H1 (cell line): ENCODE measurements around the gene MAJIN. TPM values are rescaled to one million over a fixed set of nuclear protein-coding genes. Genes with fewer than 3 reads are reported as not detected.

Source experiments
- CTCF ChIA-PET: fragments of 300-600 bp; sonication (Branson Sonifier 250); formaldehyde crosslinking; loops from one replicate; lab custom pipeline; 2021; ENCODE audit not compliant: partially characterized antibody; lab: Charles Lee
- POLR2A ChIA-PET: fragments of 300-600 bp; sonication (Branson Sonifier 250); formaldehyde crosslinking; loops from one replicate; lab custom pipeline; 2021; ENCODE audit warnings: inconsistent platforms; ENCODE audit not compliant: partially characterized antibody; lab: Charles Lee
- DNase-seq, 2 experiments: peaks; one replicate each; pipeline versions ENCODE4 v3.0.0 to v3.0.0-alpha.2; 2010 to 2022; ENCODE audit warnings: low spot score in 2 of 2, low read depth in 1 of 2, mixed read lengths in 1 of 2
- FAIRE-seq: peaks from 2 replicates; lab custom pipeline; 2011; peaks lifted over from hg19 to GRCh38; lab: Jason Lieb, UNC
- H2AFZ ChIP-seq: 2 replicates; pipeline ENCODE4 v1.8.1; 2012; ENCODE audit warnings: low read length, inconsistent platforms
- H2AK5ac ChIP-seq: 2 replicates; pipeline ENCODE4 v1.6.1; 2013; ENCODE audit warnings: low read depth, low read length
- H2BK120ac ChIP-seq: replicated peaks from 2 replicates; pipeline ENCODE3; 2013; ENCODE audit warnings: low read depth, low read length, inconsistent platforms
- H2BK12ac ChIP-seq: 2 replicates; pipeline ENCODE4 v1.6.1; 2013; ENCODE audit warnings: low read depth, low read length
- H2BK15ac ChIP-seq: 2 replicates; pipeline ENCODE4 v1.6.1; 2013; ENCODE audit warnings: low read length
- H2BK20ac ChIP-seq: 2 replicates; pipeline ENCODE4 v1.6.1; 2013; ENCODE audit warnings: low read length
- H2BK5ac ChIP-seq: 2 replicates; pipeline ENCODE4 v1.6.1; 2013; ENCODE audit warnings: low read depth, low read length
- H3K14ac ChIP-seq: 2 replicates; pipeline ENCODE4 v1.6.1; 2013; ENCODE audit warnings: inconsistent platforms; ENCODE audit not compliant: insufficient read length
- H3K18ac ChIP-seq: 2 replicates; pipeline ENCODE4 v1.6.1; 2013; ENCODE audit warnings: low read length; ENCODE audit errors: extremely low read depth
- H3K23ac ChIP-seq: 2 replicates; pipeline ENCODE4 v1.6.1; 2013; ENCODE audit warnings: inconsistent platforms; ENCODE audit not compliant: insufficient read length
- H3K23me2 ChIP-seq: 2 replicates; pipeline ENCODE4 v1.6.1; 2013; ENCODE audit warnings: low read depth, low read length
- H3K27ac ChIP-seq: 2 replicates; pipeline ENCODE4 v1.6.1; 2011; ENCODE audit warnings: low read depth, low read length, inconsistent platforms
- H3K27me3 ChIP-seq, 4 experiments: replicated peaks in 1 of 4; 1 replicate in 1 of 4; 2 replicates in 3 of 4; pipeline versions ENCODE4 v1.6.1 to v1.8.1; 2011 to 2013; ENCODE audit warnings: low read length in 3 of 4, mild to moderate bottlenecking in 3 of 4, inconsistent platforms in 2 of 4, mixed read lengths in 2 of 4, moderate library complexity in 1 of 4; ENCODE audit not compliant: control insufficient read depth in 3 of 4, insufficient read depth in 3 of 4; ENCODE audit errors: extremely low read depth in 1 of 4
- H3K36me3 ChIP-seq, 4 experiments: 2 replicates each; pipeline versions ENCODE4 v1.6.1 to v1.8.1; 2011 to 2013; ENCODE audit warnings: mild to moderate bottlenecking in 4 of 4, low read length in 3 of 4, moderate library complexity in 2 of 4, control low read depth in 1 of 4, inconsistent platforms in 1 of 4; ENCODE audit not compliant: insufficient read depth in 4 of 4, control insufficient read depth in 2 of 4
- H3K4ac ChIP-seq: replicated peaks from 2 replicates; pipeline ENCODE3; 2013; ENCODE audit warnings: low read length, low read depth, mixed read lengths, inconsistent platforms; ENCODE audit not compliant: insufficient read length
- H3K4me1 ChIP-seq, 4 experiments: replicated peaks in 1 of 4; 1 replicate in 1 of 4; 2 replicates in 3 of 4; pipeline versions ENCODE4 v1.6.1 to v1.8.1; 2011 to 2013; ENCODE audit warnings: low read length in 3 of 4, inconsistent platforms in 2 of 4, mixed read lengths in 1 of 4; ENCODE audit not compliant: insufficient read depth in 4 of 4, control insufficient read depth in 3 of 4
- H3K4me2 ChIP-seq, 2 experiments: 2 replicates each; pipeline versions ENCODE4 v1.6.1 to v1.8.1; 2011 to 2013; ENCODE audit warnings: low read depth in 2 of 2, low read length in 2 of 2, control low read depth in 1 of 2, inconsistent platforms in 1 of 2, mild to moderate bottlenecking in 1 of 2; ENCODE audit not compliant: insufficient read depth in 1 of 2
- H3K4me3 ChIP-seq, 4 experiments: fragments of 200-600, 300-600 bp in 1 of 4; sonication (generic), shearing (Covaris generic), sonication (Bioruptor Twin) in 1 of 4; 2 replicates each; pipeline versions ENCODE4 v1.5.1 to v1.8.1; 2011 to 2016; ENCODE audit warnings: low read length in 4 of 4, low read depth in 3 of 4, control low read depth in 2 of 4, inconsistent platforms in 2 of 4, mild to moderate bottlenecking in 2 of 4, mixed read lengths in 1 of 4, moderate library complexity in 1 of 4; ENCODE audit not compliant: insufficient read depth in 2 of 4; ENCODE audit errors: extremely low read depth in 1 of 4
- H3K56ac ChIP-seq: replicated peaks from 2 replicates; pipeline ENCODE3; 2013; ENCODE audit warnings: low read depth, mild to moderate bottlenecking, mixed read lengths, low read length, inconsistent platforms; ENCODE audit not compliant: insufficient read length
- H3K79me1 ChIP-seq: 2 replicates; pipeline ENCODE4 v1.6.1; 2013; ENCODE audit warnings: low read depth, low read length, control low read depth
- H3K79me2 ChIP-seq, 2 experiments: 2 replicates each; pipeline versions ENCODE4 v1.6.1 to v1.8.1; 2012 to 2013; ENCODE audit warnings: low read length in 2 of 2, mild to moderate bottlenecking in 2 of 2, inconsistent platforms in 1 of 2; ENCODE audit not compliant: insufficient read depth in 2 of 2, control insufficient read depth in 1 of 2
- H3K9ac ChIP-seq, 4 experiments: replicated peaks in 1 of 4; 1 replicate in 1 of 4; 2 replicates in 3 of 4; pipeline versions ENCODE4 v1.6.1 to v1.8.1; 2011 to 2013; ENCODE audit warnings: low read depth in 3 of 4, low read length in 3 of 4, control low read depth in 2 of 4, mild to moderate bottlenecking in 2 of 4, moderate library complexity in 2 of 4, inconsistent platforms in 1 of 4; ENCODE audit errors: extremely low read depth in 1 of 4
- H3K9me3 ChIP-seq, 2 experiments: 2 replicates each; pipeline versions ENCODE4 v1.6.1 to v1.8.1; 2012 to 2013; ENCODE audit warnings: mild to moderate bottlenecking in 2 of 2, moderate library complexity in 2 of 2, control low read depth in 1 of 2, inconsistent platforms in 1 of 2, low read depth in 1 of 2, low read length in 1 of 2, mixed read lengths in 1 of 2; ENCODE audit not compliant: insufficient read depth in 2 of 2
- H4K20me1 ChIP-seq, 2 experiments: replicated peaks in 1 of 2; 2 replicates each; pipeline versions ENCODE3 to v1.8.1; 2011 to 2013; ENCODE audit warnings: inconsistent platforms in 2 of 2, low read length in 2 of 2, mild to moderate bottlenecking in 1 of 2; ENCODE audit not compliant: insufficient read depth in 2 of 2, control insufficient read depth in 1 of 2
- H4K5ac ChIP-seq: 2 replicates; pipeline ENCODE4 v1.6.1; 2013; ENCODE audit warnings: low read length, low read depth, mixed read lengths, inconsistent platforms; ENCODE audit not compliant: insufficient read length
- H4K8ac ChIP-seq: 2 replicates; pipeline ENCODE4 v1.8.0; 2013; ENCODE audit warnings: mild to moderate bottlenecking, moderate library complexity, low read length, inconsistent platforms; ENCODE audit not compliant: insufficient read depth; ENCODE audit errors: extremely low read depth
- H4K91ac ChIP-seq: replicated peaks from 2 replicates; pipeline ENCODE3; 2013; ENCODE audit warnings: low read length, mixed read lengths, inconsistent platforms; ENCODE audit not compliant: insufficient read length
- CTCF ChIP-seq, 3 experiments: IDR thresholded peaks; 1 replicate in 2 of 3; 2 replicates in 1 of 3; pipeline versions ENCODE4 v1.5.1 to v1.6.1; 2011; ENCODE audit warnings: low read length in 3 of 3, mild to moderate bottlenecking in 3 of 3, inconsistent platforms in 2 of 3, low read depth in 1 of 3, moderate library complexity in 1 of 3; ENCODE audit not compliant: insufficient read depth in 1 of 3; ENCODE audit errors: control extremely low read depth in 1 of 3
- EGR1 ChIP-seq: IDR thresholded peaks from 2 replicates; pipeline ENCODE4 v1.6.1; 2011; ENCODE audit warnings: low read depth, low read length, borderline replicate concordance
- GTF2F1 ChIP-seq: IDR thresholded peaks from 2 replicates; pipeline ENCODE4 v1.6.1; 2012; ENCODE audit warnings: low read depth, low read length, improper control_type of control experiment, borderline replicate concordance
- KDM1A ChIP-seq: fragments of 200-600, 300-600 bp; sonication (generic); IDR thresholded peaks from 2 replicates; pipeline ENCODE4 v1.7.1; 2016; ENCODE audit warnings: mild to moderate bottlenecking, low read length, borderline replicate concordance
- KDM4A ChIP-seq: IDR thresholded peaks from one replicate; pipeline ENCODE4 v1.7.1; 2012; ENCODE audit warnings: low read depth, mild to moderate bottlenecking, moderate library complexity, low read length, inconsistent platforms; ENCODE audit not compliant: severe bottlenecking
- KDM5A ChIP-seq: fragments of 200-600 bp; IDR thresholded peaks from 2 replicates; pipeline ENCODE4 v1.7.1; 2012; ENCODE audit warnings: mild to moderate bottlenecking, low read length, inconsistent platforms, mixed read lengths
- RBBP5 ChIP-seq: IDR thresholded peaks from 2 replicates; pipeline ENCODE4 v1.7.1; 2012; ENCODE audit warnings: low read depth, mild to moderate bottlenecking, inconsistent platforms, low read length, moderate library complexity, borderline replicate concordance
- RFX5 ChIP-seq: IDR thresholded peaks from 2 replicates; pipeline ENCODE4 v1.6.1; 2011; ENCODE audit warnings: low read depth, low read length, improper control_type of control experiment, borderline replicate concordance
- TBP ChIP-seq: IDR thresholded peaks from 2 replicates; pipeline ENCODE4 v1.6.1; 2011; ENCODE audit warnings: low read depth, low read length, improper control_type of control experiment
- TEAD4 ChIP-seq: IDR thresholded peaks from 2 replicates; pipeline ENCODE4 v1.6.1; 2012; ENCODE audit warnings: low read depth, low read length, inconsistent platforms, mixed read lengths
- WGBS, 2 experiments: shearing (Covaris generic) in 1 of 2; methylation state at CpG; one replicate each; pipeline versions ENCODE4 v1.1.6 to v1.1.7; 2013 to 2015; ENCODE audit warnings: low lambda C conversion rate in 2 of 2, mixed read lengths in 2 of 2, inconsistent platforms in 1 of 2, low coverage in 1 of 2, missing lambda C conversion rate in 1 of 2; ENCODE audit not compliant: insufficient replicate concordance in 2 of 2, insufficient coverage in 1 of 2, insufficient read length in 1 of 2; ENCODE audit errors: extremely low coverage in 1 of 2, missing lambda C conversion rate in 1 of 2; 5-methylcytosine and 5-hydroxymethylcytosine counted together
- polyA plus RNA-seq, 7 experiments: library from polyadenylated mRNA; depleted of rRNA in 3 of 7; stranded (reverse) in 5 of 7; unstranded in 2 of 7; fragments of >200 nt in 5 of 7; fragments of 200-250 nt in 2 of 7; gene quantifications; 1 replicate in 5 of 7; 2 replicates in 1 of 7; 4 replicates in 1 of 7; pipeline versions ENCODE4 v1.2.1 to v1.2.3, GENCODE V29; 2011 to 2013; ENCODE audit warnings: missing spikeins in 2 of 7, mixed read lengths in 2 of 7
- total RNA-seq: library from RNA; stranded (reverse); fragmentation: NEBNext Ultra II Directional; extraction: Animal tissue kit (Norgen Biotek cat#: 25700); gene quantifications from 2 replicates; pipeline ENCODE4 v1.2.1, GENCODE V29; 2021

The MAJIN gene
- total and polyA plus RNA-seq, 2 of the 8 experiments (the other 6 are each of a cell fraction or from before 2014, with no cell fraction given), result not detected

GRCh38 chr11:64897381-64898075 is 74.4 kb downstream of the MAJIN start:
- no peaks in the 10 kb centered on the region for H3K9me3 ChIP-seq
- H3K9ac ChIP-seq, result no peak overlapping the region
- H3K36me3 ChIP-seq, result peaks cover 0 to 14% (median 1%) of the 10 kb centered on the region in 4 experiments; a peak in 3 of 8 replicates
- H3K4me1 ChIP-seq, result peaks cover 0 to 2% (median under 1%) of the 10 kb centered on the region in 4 experiments; a peak in 2 of 7 replicates
- no peak overlapping the region for H3K4me2 ChIP-seq
- no peaks in the 10 kb centered on the region for H3K23me2 ChIP-seq
- H2BK120ac ChIP-seq, result no peak overlapping the region
- POLR2A ChIA-PET, result interaction anchor here (1.3 to 1.5 kb wide), 2 partner anchors 14 to 50 kb away, joined by 3 to 4 read pairs; no protein-coding TSS in a partner anchor
- no peak overlapping the region for H2AK5ac ChIP-seq
- 92% methylated on average over 12 of the region's 19 CpGs; no CpG with 5 or more reads in 1 of the 2 experiments for WGBS, 2 experiments
- no peak overlapping the region for H3K23ac ChIP-seq
- CTCF ChIA-PET, result interaction anchor here (0.8 to 32.2 kb wide), 6 partner anchors 10 to 43 kb away, joined by 4 to 1058 read pairs (median 13); partner anchors contain the start of genes CDC42BPG and EHD1
- H3K14ac ChIP-seq, result no peak overlapping the region
- no peaks in the 10 kb centered on the region for H3K79me1 ChIP-seq
- no peak overlapping the region for H4K91ac ChIP-seq
- no peaks in the 10 kb centered on the region for H3K27me3 ChIP-seq
- no peak overlapping the region for H4K8ac ChIP-seq
- no peak overlapping the region for H4K5ac ChIP-seq
- no peak overlapping the region for H3K18ac ChIP-seq
- H3K56ac ChIP-seq, result no peak overlapping the region
- H2BK12ac ChIP-seq, result no peak overlapping the region
- H2BK20ac ChIP-seq, result no peak overlapping the region
- no peak overlapping the region for H3K4ac ChIP-seq
- DNase-seq, result no peak
- peaks cover 0 to 3% of the 10 kb centered on the region in 2 experiments for H4K20me1 ChIP-seq
- no peak overlapping the region for H2BK15ac ChIP-seq
- H2BK5ac ChIP-seq, result no peak overlapping the region
- H2AFZ ChIP-seq, result no peak overlapping the region
- H3K4me3 ChIP-seq, result no peak overlapping the region
- no peaks in the 10 kb centered on the region for H3K79me2 ChIP-seq
- no peak overlapping the region for H3K27ac ChIP-seq
- no peak for FAIRE-seq
- TF ChIP-seq GTF2F1 (no peak), EGR1 (no peak), CTCF (IDR thresholded peaks at IDR 0.05; ENCODE audit: control extremely low read depth in 1 of 3, insufficient read depth in 1 of 3, low read depth in 1 of 3, low read length in 3 of 3) (no peak), RFX5 (no peak), KDM1A (no peak), RBBP5 (no peak), TEAD4 (no peak), KDM4A (no peak), KDM5A (no peak), TBP (no peak)
